Stimulated activated CD4-positive, alpha-beta T cell treated with anti-CD3 and anti-CD28 coated beads, Interleukin-12 subunit alpha, Interleukin-12 subunit beta, amount 100 ng/mL, for 24 hours (primary cell): ENCODE data around the gene LPCAT4.

Experiments used
- DNase-seq, 2 experiments: peaks; one replicate each; pipeline ENCODE4 v3.0.0-alpha.2; 2020; ENCODE audit warnings: low read depth in 2 of 2

Gene LPCAT4

DNA sequence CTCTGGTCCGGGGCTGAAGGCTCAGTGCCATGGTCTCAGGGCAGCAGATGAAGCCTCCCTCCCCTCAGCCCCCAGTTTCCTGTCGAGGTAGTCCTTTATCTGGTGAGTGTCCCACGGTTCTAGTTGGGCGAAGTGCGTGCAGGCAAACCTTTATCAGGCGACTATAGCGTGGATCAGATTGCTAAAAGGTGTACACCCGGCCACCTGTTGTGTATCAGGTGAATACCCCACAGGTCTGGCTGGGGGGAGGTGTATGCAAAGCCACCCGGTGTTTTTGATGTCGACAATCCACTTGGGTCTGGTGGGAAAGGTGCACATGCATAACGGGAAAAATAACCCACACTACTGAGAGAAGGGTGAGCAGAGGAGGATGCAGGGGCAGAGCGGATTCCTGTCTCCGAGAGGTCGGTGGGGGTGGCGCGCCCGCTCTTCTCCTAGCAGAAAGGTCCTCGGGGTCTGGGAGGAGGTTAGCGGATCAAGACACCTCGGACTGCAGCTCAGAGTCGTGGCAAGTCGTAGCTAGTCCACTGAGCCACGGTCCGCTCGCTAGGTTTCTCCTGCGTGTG is 29.9 kb downstream of the LPCAT4 start:
- no peak for DNase-seq

GRCh38 chr15:34336231-34336990 is 30.6 kb downstream of the LPCAT4 start:
- no peak for DNase-seq

DNA sequence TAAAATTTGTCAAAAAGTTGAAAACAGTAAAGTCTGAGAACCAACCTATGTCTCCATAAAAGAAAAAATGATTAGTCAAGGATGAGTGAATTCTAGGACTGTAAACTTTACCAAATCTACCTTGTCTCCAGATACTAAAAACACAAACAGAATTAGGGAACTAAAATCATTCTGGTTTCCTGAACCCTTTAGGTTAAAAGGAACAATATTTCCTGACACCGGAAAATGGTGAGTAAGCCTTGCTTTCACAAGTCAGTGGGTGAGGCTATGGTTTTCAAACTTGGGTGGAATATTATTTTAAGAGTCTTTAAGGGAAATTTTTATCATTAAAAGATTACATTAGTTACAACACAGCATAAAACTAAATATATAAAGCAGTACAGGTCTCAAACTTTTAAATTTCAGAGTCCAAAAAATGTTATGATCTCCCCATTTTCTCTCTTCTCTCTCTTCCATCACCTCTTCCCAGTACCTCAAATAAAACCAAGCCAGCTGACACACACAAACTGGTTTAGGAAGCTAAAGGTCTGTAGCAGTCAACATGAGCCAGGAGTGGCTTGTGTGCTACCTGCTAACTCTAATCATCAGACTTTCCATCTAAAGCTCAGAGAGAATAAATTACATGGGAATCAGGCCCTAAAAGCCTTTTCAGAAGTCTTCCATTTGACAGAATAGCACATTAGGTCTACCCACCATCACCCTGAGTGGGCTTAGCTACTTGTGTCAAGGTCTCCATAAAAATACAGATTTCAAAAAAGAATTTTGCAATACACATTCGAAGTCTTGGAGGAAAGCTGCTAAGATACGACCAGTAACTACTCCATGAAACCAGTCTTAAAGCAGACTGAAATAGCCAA is 31.6 kb downstream of the LPCAT4 start:
- no peak for DNase-seq

DNA sequence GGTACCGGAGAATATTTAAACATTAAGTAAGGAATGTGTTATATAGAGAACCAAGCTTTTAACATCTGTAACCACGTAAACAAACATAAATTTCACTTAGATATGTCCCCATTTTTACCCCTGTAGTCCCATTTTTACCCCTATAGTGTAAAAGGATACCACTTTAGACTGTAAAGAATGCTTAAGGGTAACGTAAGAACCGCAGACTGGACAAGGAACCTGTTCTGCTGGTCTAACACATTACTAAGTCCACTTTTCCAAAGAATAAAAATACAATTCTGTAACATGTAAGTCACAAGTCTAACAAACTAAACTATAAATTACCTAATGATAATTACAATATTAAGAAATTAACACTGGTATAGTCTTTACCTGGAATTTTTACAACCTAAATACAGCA is 32.3 kb downstream of the LPCAT4 start:
- no peak for DNase-seq

- DNase-seq, result no peak
Measured at GRCh38 chr15:34332553-34333120, 34.4 kb downstream of the LPCAT4 start.

DNA sequence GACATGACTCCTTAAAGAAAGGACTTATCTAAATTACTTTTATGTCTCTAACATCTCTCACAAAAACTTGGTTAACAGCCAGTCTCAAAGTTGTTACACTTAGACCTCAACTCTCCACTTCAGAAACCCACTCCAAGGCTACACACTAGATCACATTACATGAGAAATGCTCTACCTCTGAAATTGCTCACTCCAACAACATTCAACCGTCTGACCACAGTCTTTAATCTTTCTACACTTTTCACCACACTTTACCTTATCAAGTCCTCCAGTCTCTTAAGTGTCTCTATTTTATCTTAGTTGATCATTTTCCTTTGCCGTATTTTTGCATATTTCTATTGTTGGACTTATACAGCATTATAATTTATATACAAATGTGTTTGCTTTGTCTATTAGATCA is 35.2 kb downstream of the LPCAT4 start:
- no peak for DNase-seq

GRCh38 chr15:34330279-34330678 is 36.7 kb downstream of the LPCAT4 start:
- no peak for DNase-seq

DNA sequence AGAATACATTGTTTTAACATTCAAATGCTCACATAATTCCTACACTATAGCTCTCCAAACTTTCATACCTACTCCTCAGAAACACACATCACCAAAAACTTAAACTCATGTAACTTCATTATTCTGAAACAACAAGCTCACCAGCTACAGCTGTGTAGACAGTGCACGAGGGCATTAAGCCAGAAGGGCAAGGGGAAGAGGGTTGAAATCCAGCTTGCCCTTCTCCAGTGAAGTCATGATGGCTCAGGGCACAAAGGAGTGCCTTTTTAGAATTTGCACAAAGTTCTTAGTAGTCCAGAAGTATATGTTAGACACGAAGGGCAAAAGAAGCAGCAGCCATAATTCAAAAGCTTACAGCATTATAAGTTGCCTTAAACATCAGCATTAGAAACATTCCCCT is 38.0 kb downstream of the LPCAT4 start:
- DNase-seq, result no peak

DNA sequence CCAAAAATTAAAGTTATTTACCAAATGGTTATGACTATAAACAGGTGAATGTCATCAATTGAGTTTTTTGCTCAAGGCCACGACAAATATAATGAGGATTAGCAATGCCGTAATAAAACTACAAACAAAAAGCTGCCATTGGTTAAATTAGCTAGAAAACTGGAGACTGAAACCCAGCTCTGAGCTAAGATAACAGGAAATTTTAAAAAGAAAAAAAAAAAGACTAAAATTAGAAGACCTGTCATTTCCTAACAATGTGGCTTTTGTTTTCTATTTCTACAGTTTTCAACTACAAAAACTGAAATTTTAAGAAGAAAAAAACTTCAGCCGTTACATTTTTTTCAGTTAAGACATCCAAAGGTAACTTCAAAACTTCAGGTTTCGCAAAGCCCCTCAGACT is 39.1 kb downstream of the LPCAT4 start:
- DNase-seq, result no peak

- no peak for DNase-seq
Measured at GRCh38 chr15:34325368-34325767, 41.6 kb downstream of the LPCAT4 start.

DNA sequence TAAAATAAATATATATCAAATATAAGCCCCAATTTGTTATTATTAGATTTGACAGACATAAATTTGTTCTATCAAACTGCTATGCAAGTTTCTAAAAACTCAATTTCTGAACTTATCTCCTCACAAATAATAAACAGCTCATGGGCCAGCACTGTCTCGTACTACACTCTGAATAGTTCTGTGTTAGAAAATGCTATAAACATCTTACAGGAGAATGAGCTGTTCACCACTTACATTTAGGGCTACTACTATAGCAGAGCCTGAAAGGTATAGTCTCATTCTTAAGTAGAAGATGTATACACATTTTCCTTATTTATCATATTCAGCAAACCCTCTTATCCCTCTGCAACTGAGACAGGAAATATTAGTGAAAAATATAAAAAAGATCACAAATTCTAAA is 42.1 kb downstream of the LPCAT4 start:
- DNase-seq, result no peak

GRCh38 chr15:34323217-34323616 is 43.8 kb downstream of the LPCAT4 start:
- no peak for DNase-seq

DNA sequence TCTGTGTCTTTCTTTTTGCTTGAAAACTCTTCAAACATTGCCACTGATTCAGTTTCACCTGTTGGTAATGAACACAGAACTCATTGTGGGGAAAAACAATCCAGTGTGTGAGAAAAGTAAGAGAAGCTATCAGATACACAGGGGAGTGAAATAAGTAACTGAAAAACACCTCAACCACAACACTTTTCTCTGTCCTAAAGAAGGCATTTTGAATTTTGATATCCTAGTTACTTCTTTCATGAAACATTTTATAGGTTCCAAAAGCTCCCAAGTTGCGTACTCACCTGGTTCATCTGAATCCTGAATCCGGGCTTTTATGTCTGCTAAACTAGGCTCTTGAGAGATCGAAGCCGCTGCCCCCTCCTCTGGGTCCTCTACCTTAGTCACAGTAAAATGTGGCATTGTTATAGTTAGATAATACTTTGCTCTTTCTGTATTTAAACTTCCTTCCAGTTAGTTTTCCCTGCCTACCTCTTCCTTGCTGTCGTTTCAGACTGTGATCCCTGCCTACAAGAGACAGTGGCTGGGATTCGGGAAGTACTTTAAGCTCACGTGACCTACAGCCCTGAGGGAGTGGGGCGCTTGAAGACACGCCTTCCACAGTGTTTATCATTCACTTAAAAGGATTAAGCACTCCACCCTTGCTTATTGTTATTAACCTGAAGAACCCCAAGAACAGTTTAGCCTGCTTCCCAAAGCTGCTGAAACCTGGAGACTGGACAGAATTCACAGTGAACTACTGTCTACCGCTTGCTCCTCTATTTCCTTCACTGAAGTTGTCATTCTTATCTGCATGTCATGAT is 48.5 kb downstream of the LPCAT4 start:
- DNase-seq, result no peak

GRCh38 chr15:34314491-34315490 is 52.2 kb downstream of the LPCAT4 start:
- no peak for DNase-seq

GRCh38 chr15:34311563-34311962 is 55.4 kb downstream of the LPCAT4 start:
- DNase-seq, result no peak
